Stimulated activated CD8-positive, alpha-beta memory T cell treated with anti-CD3 and anti-CD28 coated beads, Interleukin-7, amount 100 ng/mL, for 1 hour (primary cell): ENCODE data around the gene OR52J3.

Experiments
- DNase-seq, 2 donors: peaks; one replicate each; pipeline ENCODE4 v3.0.0-alpha.2; 2020; ENCODE audit warnings: low read depth in 2 of 2

The OR52J3 gene

GRCh38 chr11:5096011-5096410 lies 49.7 kb downstream of the OR52J3 start:
- DNase-seq: no peak
